GM23338 (cell line): Measurements from ENCODE around the gene GNAT1.

Experiments used
- CREB1 ChIP-seq: fragments of 250-450 bp; sonication (Bioruptor Pico); IDR thresholded peaks from 2 replicates; pipeline ENCODE4 v1.5.0; 2020; ENCODE audit warnings: low read depth, mild to moderate bottlenecking, moderate library complexity
- EZH2 ChIP-seq: fragments of 200-600 bp; sonication (generic); IDR thresholded peaks from one replicate; pipeline ENCODE4 v1.8.0; 2017; ENCODE audit warnings: antibody characterized with exemption, mild to moderate bottlenecking, low read depth; ENCODE audit not compliant: unreplicated experiment
- POLR2AphosphoS5 ChIP-seq: IDR thresholded peaks from 2 replicates; pipeline ENCODE4 v1.6.1; 2016; ENCODE audit warnings: antibody characterized with exemption, low read depth
- TF ChIP-seq, protein P1 (sequence below), 2 experiments: fragments of 200-600 bp in 1 of 2; sonication (generic) in 1 of 2; conservative IDR thresholded peaks; 2 replicates each; pipeline versions ENCODE4 v1.5.1 to v1.6.1; 2016 to 2017; ENCODE audit warnings: antibody characterized with exemption in 2 of 2, low read depth in 2 of 2, mild to moderate bottlenecking in 2 of 2, moderate library complexity in 1 of 2
- TF ChIP-seq, protein P2 (sequence below): IDR thresholded peaks from one replicate; pipeline ENCODE4 v1.6.1; 2018; ENCODE audit warnings: antibody characterized with exemption; ENCODE audit not compliant: unreplicated experiment

DNA sequence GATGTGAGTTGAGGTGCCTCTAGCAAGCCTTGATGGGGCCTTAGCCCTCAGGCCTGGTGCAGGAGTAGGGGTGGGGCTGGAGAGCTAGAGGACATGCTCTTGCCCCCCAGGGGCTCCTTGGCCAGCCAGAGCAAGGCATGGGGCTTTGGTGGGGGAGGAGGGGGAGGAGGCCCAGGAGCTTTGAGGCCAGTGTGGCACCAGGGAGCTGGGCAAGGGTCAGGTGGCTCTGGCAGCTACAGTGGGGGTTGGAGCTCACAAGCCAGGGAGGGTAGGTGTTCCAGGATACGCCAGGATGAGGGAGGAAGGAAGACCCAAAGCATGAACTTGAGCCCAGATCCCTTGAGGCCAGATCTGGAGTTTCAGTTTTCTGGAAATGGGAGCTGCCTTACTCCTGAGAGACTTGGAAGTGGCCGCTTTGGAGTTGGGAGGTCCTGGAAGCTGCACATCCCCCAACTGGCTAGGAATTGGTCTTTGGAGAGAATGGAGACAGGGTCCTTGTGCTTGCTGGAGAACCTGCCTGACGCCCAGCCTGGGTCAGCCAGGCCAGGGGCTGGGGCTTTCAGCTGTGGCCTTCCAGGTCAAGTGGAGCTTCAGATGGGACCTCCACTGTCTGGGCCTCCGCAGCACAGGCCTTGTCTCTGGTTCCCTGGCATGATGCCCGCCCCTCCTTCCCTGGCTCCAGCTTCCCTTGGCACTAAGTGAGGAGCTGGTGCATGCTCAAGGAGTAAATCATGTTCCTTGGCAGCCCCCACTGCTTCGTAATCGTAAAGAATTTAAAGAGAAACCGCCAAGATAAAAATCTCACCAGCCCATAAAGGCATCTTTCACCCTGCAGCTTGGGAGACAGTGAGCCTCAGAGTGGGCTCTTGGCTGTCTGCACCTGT is 27.6 kb upstream of the GNAT1 start:
- TF ChIP-seq, protein P1, sequence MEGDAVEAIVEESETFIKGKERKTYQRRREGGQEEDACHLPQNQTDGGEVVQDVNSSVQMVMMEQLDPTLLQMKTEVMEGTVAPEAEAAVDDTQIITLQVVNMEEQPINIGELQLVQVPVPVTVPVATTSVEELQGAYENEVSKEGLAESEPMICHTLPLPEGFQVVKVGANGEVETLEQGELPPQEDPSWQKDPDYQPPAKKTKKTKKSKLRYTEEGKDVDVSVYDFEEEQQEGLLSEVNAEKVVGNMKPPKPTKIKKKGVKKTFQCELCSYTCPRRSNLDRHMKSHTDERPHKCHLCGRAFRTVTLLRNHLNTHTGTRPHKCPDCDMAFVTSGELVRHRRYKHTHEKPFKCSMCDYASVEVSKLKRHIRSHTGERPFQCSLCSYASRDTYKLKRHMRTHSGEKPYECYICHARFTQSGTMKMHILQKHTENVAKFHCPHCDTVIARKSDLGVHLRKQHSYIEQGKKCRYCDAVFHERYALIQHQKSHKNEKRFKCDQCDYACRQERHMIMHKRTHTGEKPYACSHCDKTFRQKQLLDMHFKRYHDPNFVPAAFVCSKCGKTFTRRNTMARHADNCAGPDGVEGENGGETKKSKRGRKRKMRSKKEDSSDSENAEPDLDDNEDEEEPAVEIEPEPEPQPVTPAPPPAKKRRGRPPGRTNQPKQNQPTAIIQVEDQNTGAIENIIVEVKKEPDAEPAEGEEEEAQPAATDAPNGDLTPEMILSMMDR (conservative IDR thresholded peaks at IDR 0.05; ENCODE audit: low read depth in 2 of 2) = no peak
- TF ChIP-seq EZH2 = no peak
- TF ChIP-seq POLR2AphosphoS5 = no peak
- TF ChIP-seq, protein P2, sequence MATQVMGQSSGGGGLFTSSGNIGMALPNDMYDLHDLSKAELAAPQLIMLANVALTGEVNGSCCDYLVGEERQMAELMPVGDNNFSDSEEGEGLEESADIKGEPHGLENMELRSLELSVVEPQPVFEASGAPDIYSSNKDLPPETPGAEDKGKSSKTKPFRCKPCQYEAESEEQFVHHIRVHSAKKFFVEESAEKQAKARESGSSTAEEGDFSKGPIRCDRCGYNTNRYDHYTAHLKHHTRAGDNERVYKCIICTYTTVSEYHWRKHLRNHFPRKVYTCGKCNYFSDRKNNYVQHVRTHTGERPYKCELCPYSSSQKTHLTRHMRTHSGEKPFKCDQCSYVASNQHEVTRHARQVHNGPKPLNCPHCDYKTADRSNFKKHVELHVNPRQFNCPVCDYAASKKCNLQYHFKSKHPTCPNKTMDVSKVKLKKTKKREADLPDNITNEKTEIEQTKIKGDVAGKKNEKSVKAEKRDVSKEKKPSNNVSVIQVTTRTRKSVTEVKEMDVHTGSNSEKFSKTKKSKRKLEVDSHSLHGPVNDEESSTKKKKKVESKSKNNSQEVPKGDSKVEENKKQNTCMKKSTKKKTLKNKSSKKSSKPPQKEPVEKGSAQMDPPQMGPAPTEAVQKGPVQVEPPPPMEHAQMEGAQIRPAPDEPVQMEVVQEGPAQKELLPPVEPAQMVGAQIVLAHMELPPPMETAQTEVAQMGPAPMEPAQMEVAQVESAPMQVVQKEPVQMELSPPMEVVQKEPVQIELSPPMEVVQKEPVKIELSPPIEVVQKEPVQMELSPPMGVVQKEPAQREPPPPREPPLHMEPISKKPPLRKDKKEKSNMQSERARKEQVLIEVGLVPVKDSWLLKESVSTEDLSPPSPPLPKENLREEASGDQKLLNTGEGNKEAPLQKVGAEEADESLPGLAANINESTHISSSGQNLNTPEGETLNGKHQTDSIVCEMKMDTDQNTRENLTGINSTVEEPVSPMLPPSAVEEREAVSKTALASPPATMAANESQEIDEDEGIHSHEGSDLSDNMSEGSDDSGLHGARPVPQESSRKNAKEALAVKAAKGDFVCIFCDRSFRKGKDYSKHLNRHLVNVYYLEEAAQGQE = no peak
- TF ChIP-seq CREB1 (CRISPR knock-in tag) = no peak
